ENCODE measurements around the gene ME3. TPM values are rescaled to one million over a fixed set of nuclear protein-coding genes. Genes with fewer than 3 reads are reported as not detected.

ME3 gene
- total and polyA plus RNA-seq, 4 donors = 1.4 to 7.2 (median 2.3) TPM

GRCh38 chr11:86668929-86669328 lies 3.5 kb downstream of the ME3 start:
- Histone ChIP-seq H3K4me3 (ENCODE audit: low read depth in 1 of 3, low read length in 3 of 3) (no peak overlapping the region), H3K27me3 (ENCODE audit: control insufficient read depth in 4 of 4, insufficient read depth in 4 of 4, low read length in 3 of 4) (no peaks in the 10 kb centered on the region), H3K4me1 (ENCODE audit: control insufficient read depth in 4 of 4, insufficient read depth in 4 of 4, low read length in 3 of 4) (peaks cover 0 to 14% (median 10%) of the 10 kb centered on the region in 4 donors), H3K27ac (ENCODE audit: low read depth in 1 of 2, low read length in 2 of 2) (no peak overlapping the region), H3K9me3 (ENCODE audit: control insufficient read depth in 4 of 4, low read length in 3 of 4) (no peaks in the 10 kb centered on the region), H3K9ac (ENCODE audit: low read depth in 1 of 2, low read length in 2 of 2) (no peak overlapping the region), H3K36me3 (ENCODE audit: control insufficient read depth in 4 of 4, insufficient read depth in 3 of 4, low read depth in 1 of 4, low read length in 3 of 4) (no peaks in the 10 kb centered on the region)
- no peak for TF ChIP-seq ZBTB33 (IDR thresholded peaks at IDR 0.05)
- no peak for TF ChIP-seq JUND (IDR thresholded peaks at IDR 0.05)
- no peak for TF ChIP-seq YY1 (IDR thresholded peaks at IDR 0.05)
- TF ChIP-seq CTCF (IDR thresholded peaks at IDR 0.05; ENCODE audit: low read depth, low read length, missing input control) = no peak
- TF ChIP-seq HNF4G (IDR thresholded peaks at IDR 0.05) = no peak
- no peak for TF ChIP-seq RXRA (IDR thresholded peaks at IDR 0.05)
- no peak for TF ChIP-seq HNF4A (conservative IDR thresholded peaks at IDR 0.05)
- no peak for TF ChIP-seq REST (IDR thresholded peaks at IDR 0.05)
- TF ChIP-seq RAD21 (IDR thresholded peaks at IDR 0.05) = no peak
- no peak for TF ChIP-seq NR2F2 (IDR thresholded peaks at IDR 0.05)
- TF ChIP-seq GABPA (IDR thresholded peaks at IDR 0.05 in 1 of 2, conservative IDR thresholded peaks at IDR 0.05 in 1 of 2) = no peak
- TF ChIP-seq MAX (IDR thresholded peaks at IDR 0.05) = no peak
- no peak for TF ChIP-seq FOXA1 (IDR thresholded peaks at IDR 0.05)
- TF ChIP-seq TAF1 (conservative IDR thresholded peaks at IDR 0.05) = no peak
- TF ChIP-seq ATF3 (IDR thresholded peaks at IDR 0.05) = no peak
- DNase-seq (ENCODE audit: low spot score) = no peak

GRCh38 chr11:86666193-86666592 lies 6.2 kb downstream of the ME3 start:
- Histone ChIP-seq H3K4me1 (ENCODE audit: control insufficient read depth in 4 of 4, insufficient read depth in 4 of 4, low read length in 3 of 4) (peaks cover 0 to 5% (median under 1%) of the 10 kb centered on the region in 4 donors), H3K9me3 (ENCODE audit: control insufficient read depth in 4 of 4, low read length in 3 of 4) (no peaks in the 10 kb centered on the region), H3K4me3 (ENCODE audit: low read depth in 1 of 3, low read length in 3 of 3) (no peak overlapping the region), H3K9ac (ENCODE audit: low read depth in 1 of 2, low read length in 2 of 2) (no peak overlapping the region), H3K27me3 (ENCODE audit: control insufficient read depth in 4 of 4, insufficient read depth in 4 of 4, low read length in 3 of 4) (no peaks in the 10 kb centered on the region), H3K27ac (ENCODE audit: low read depth in 1 of 2, low read length in 2 of 2) (no peak overlapping the region), H3K36me3 (ENCODE audit: control insufficient read depth in 4 of 4, insufficient read depth in 3 of 4, low read depth in 1 of 4, low read length in 3 of 4) (no peaks in the 10 kb centered on the region)
- 81% methylated on average over 1 of the region's 1 CpG for WGBS
- no peak for DNase-seq (ENCODE audit: low spot score)
- TF ChIP-seq NR2F2 (IDR thresholded peaks at IDR 0.05) (no peak), JUND (IDR thresholded peaks at IDR 0.05) (no peak), TAF1 (conservative IDR thresholded peaks at IDR 0.05) (no peak), ZBTB33 (IDR thresholded peaks at IDR 0.05) (no peak), FOXA2 (IDR thresholded peaks at IDR 0.05) (no peak), RAD21 (IDR thresholded peaks at IDR 0.05) (no peak), FOXA1 (IDR thresholded peaks at IDR 0.05) (no peak), MAX (IDR thresholded peaks at IDR 0.05) (no peak), SP1 (IDR thresholded peaks at IDR 0.05) (no peak), YY1 (IDR thresholded peaks at IDR 0.05) (no peak), RXRA (IDR thresholded peaks at IDR 0.05) (no peak), REST (IDR thresholded peaks at IDR 0.05) (no peak), ATF3 (IDR thresholded peaks at IDR 0.05) (no peak)

All from liver (tissue), 9 donors.